HT1080 (cell line): ENCODE measurements around the gene AMDHD2. TPM values are rescaled to one million over a fixed set of nuclear protein-coding genes. Genes with fewer than 3 reads are reported as not detected.
"Not testable (repeated sequence)": the region's sequence is repeated elsewhere in the genome, so short reads cannot be mapped to it uniquely, and the experiment has no call there.

ENCODE experiments used
- DNase-seq: peaks from one replicate; pipeline ENCODE4 v3.0.0-alpha.2; 2015; ENCODE audit warnings: low read depth
- total RNA-seq: library from RNA; depleted of rRNA; stranded (reverse); fragments of >200 nt; shearing (Covaris generic); gene quantifications from 2 replicates; pipeline ENCODE4 v1.2.3, GENCODE V29; 2014

AMDHD2 gene
- total RNA-seq, 1 experiment from 2014 or later: 40.4 TPM

- peak; percentile 95 for DNase-seq
Measured at GRCh38 chr16:2531696-2532493, 11.7 kb downstream of the AMDHD2 start.

- no peak for DNase-seq
Measured at GRCh38 chr16:2532494-2533141, 12.4 kb downstream of the AMDHD2 start.

GRCh38 chr16:2533142-2533755 lies 13.1 kb downstream of the AMDHD2 start:
- DNase-seq: not testable (repeated sequence)

- DNase-seq: no peak
Measured at GRCh38 chr16:2533912-2534311, 13.7 kb downstream of the AMDHD2 start.

- DNase-seq: not testable (repeated sequence)
Measured at GRCh38 chr16:2534335-2534734, 14.2 kb downstream of the AMDHD2 start.

- DNase-seq: peak; percentile 54
Measured at GRCh38 chr16:2535625-2536013, 15.4 kb downstream of the AMDHD2 start.

- peak; percentile 91 for DNase-seq
Measured at GRCh38 chr16:2537451-2538379, 17.5 kb downstream of the AMDHD2 start, which contains the start of gene PDPK1. PDPK1 (plus strand) TSS chr16:2538021; CDS start chr16:2538113, 92 bp downstream.

GRCh38 chr16:2539192-2539844 lies 19.1 kb downstream of the AMDHD2 start:
- DNase-seq: not testable (repeated sequence)

- not testable (repeated sequence) for DNase-seq
Measured at GRCh38 chr16:2539845-2540458, 19.8 kb downstream of the AMDHD2 start.

- not testable (repeated sequence) for DNase-seq
Measured at GRCh38 chr16:2540912-2541311, 20.7 kb downstream of the AMDHD2 start.

- DNase-seq: not testable (repeated sequence)
Measured at GRCh38 chr16:2541409-2541808, 21.2 kb downstream of the AMDHD2 start.

- not testable (repeated sequence) for DNase-seq
Measured at GRCh38 chr16:2543771-2544170, 23.6 kb downstream of the AMDHD2 start.

GRCh38 chr16:2550283-2550878 lies 30.2 kb downstream of the AMDHD2 start:
- not testable (repeated sequence) for DNase-seq

- DNase-seq: not testable (repeated sequence)
Measured at GRCh38 chr16:2551420-2551889, 31.3 kb downstream of the AMDHD2 start.

- not testable (repeated sequence) for DNase-seq
Measured at GRCh38 chr16:2554709-2555425, 34.7 kb downstream of the AMDHD2 start.

- DNase-seq: not testable (repeated sequence)
Measured at GRCh38 chr16:2557150-2557549, 37.0 kb downstream of the AMDHD2 start.

GRCh38 chr16:2560131-2560797 lies 40.1 kb downstream of the AMDHD2 start:
- not testable (repeated sequence) for DNase-seq

GRCh38 chr16:2560798-2561133 lies 40.6 kb downstream of the AMDHD2 start:
- not testable (repeated sequence) for DNase-seq
